Lung microvascular endothelial cell (primary cell): ENCODE measurements around the gene TBC1D9. TPM values are rescaled to one million over a fixed set of nuclear protein-coding genes. Genes with fewer than 3 reads are reported as not detected.
A peak's percentile ranks its signal among the peaks of the same experiment; 100 is the strongest.

ENCODE experiments used
- DNase-seq, 2 donors: peaks; one replicate each; pipeline versions ENCODE4 v3.0.0 to v3.0.0-alpha.2; 2010; ENCODE audit warnings: low read depth in 2 of 2
- total RNA-seq: library from RNA; depleted of rRNA; stranded (reverse); fragments of >200 nt; gene quantifications from 2 replicates; pipeline ENCODE4 v1.2.1, GENCODE V29; 2014

TBC1D9 gene
- total RNA-seq, 1 donor from 2014 or later = 66.7 TPM

DNA sequence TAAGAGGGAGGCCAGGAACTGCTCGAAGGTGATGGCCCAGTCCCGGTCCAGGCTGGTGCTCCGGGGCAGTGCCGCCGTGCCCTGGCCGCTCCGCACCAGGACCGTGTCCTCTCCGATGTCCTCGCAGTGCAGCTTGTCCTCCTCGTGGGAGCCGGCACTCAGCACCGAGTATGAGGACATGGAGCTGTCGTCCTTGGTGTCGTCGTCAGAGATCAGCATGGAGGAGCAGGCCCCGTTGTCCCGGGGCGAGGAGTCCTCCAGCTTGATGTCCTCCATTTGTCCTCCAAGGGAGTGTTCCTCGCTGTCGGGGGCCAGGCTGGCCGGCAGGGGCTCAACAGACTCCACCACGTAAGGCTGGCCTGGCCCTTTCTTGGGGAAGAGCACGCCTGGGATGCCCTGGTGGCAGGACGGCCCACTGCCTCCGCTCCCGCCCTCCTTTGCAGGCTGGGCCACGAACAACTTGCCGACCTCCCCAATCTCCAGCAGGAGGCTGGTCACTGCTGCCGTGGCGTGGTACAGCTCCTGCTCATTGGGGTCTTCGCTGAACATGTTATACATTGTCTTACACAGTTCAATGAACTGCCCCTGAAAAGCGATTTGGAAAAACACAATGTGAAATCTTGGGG lies 133.7 kb downstream of the TBC1D9 start:
- DNase-seq = no peak

DNA sequence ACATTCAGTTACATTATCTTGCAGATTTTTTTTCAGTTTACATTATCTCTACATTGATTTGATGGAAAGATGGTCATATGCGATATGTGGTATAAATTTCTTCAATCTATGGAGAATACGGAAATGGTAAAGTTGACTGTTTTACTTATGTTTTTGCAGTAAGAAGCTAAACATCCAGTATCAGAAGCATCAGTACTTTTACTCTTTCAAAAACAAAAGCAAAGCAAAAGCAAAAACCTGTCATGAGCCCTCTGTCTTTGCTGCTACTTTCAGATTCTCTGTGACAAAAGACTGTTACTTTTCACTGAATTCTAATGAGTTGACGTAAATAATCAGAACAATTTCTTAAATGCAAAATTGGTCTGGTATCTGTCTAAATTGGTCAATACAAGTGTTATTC lies 135.0 kb downstream of the TBC1D9 start:
- DNase-seq = no peak

DNA sequence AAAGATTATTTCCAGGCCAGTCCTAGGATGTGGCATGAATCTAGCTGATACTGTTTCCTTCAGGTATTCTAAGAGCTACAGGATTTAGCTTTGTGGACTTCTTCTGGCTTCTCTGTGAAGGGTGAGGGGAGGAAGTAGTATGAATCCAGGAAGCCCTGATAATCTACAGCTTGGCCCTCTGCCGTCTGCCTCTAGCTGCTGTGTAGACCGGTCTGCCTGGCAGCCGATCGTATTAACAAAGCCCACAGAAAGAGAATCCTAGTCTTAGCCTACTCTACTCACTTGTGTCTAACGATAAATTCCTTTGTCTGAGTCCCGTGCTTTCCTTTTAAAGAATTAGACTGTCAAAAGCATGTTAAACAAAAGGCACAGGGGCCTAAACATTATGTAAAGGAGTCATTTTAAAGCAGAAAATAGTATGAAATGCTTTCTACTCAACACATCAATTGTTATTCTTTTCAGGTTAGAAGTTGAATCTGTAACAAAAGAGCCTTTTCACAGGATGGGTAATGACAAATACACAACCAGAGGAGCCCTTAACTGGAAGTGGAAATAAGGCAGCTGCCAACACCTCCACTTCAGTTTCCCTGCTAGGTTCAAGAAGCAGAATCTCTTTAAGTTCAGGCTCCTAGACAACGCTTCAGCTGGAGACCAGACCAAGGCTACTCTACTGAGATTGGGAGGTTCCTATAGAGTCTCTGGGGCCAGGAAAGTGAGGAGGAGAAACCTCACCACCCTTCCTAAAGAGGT lies 138.5 kb downstream of the TBC1D9 start:
- peak in 1 of 2 donors; percentile 33 for DNase-seq

DNA sequence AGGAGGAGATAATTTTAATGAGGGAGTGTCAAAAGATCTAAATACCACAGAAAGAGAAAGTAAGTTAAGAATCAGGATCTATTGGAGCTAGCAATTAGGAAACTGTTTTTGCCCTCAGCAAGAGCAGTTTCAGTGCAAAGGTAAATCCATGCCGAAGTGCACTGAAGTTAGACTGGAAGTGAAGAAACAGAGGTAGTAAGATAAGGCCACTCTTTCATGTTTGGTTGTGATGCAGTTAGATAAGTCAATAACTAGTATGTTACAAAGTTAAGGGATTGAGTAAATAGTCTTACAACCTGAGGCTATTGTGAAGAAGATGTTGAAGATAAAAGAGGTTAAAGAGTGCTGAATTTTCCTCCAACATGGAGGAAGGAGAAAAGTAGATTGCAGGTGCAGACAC lies 140.7 kb downstream of the TBC1D9 start:
- DNase-seq = no peak

DNA sequence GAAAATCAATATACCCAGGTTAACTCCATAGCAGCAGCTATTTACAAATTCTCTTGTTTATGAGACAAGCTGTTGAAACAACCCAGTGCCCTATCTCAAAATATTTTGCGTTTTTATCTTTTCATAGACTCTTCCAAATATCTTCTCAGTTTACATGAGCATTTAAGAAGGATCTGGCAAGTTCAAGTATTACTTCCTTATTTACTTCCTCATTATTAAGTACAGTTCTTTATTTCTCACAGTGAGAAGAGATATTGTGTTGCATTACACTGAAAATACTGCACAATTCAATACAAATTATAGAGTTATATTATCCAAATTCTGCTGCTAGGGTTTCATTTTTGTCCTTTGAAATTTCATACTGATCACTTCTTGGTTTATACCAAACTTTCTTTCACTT lies 143.8 kb downstream of the TBC1D9 start:
- no peak for DNase-seq

DNA sequence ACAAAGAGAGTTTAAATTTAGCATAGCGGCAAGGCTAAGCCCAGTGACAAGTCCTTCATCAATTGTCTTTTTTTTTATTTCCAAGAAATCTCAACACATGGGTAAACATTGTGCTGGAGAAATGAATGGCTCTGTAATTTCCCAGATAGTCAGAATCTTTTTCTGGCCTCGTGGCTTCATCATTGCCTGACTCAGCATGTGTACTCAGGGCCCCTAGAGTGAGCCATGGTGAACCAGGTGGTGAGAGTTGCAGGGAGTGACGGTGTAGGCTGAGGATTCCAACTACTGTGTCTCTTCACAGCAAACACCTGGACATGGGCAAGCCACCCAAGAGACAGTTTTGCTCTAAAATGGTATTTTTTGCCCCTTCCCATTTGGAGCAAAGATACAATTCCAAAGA lies 144.3 kb downstream of the TBC1D9 start:
- DNase-seq = no peak

DNA sequence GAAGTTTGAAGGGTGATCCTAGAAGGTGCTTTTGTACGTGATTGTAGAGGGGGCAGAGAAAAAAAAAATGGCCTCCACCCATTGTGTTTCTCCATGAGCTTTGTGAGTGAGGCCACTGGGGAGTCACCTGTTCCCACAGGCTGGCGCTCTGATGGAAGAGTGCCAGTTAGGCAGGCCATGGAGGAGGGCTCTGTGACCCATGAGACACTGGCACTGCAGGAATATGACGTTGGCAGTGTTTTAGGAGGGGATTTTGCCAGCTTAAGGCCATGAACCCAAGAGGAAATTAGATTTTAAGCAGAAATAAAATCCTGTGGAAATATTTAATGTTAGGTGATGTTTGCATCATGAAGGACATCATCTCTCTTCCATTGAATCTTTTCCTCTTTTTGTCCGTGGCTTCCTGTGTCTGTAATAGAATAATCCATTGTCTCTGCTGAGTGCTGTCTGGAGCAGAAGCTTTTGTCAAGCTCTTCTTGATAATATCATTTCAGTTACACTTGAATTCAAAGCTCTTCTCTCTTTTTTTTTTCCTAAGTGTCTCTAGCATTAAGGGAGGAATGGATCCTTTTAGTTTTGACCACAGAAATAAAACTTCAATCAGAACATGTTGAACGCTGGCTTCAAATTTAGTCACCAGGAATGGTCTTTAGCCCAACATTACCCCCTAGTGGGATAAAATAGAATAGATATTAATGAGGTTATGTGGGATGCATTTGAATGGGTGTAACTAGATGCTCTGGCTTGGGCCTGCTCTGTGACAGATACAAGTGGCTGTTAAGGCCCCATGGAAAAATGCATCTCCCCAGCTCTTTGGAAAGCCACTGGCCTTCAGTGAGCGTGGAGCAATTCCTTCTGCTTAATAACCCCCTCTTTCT lies 146.4 kb downstream of the TBC1D9 start:
- DNase-seq = peak; percentile 57 to 92

DNA sequence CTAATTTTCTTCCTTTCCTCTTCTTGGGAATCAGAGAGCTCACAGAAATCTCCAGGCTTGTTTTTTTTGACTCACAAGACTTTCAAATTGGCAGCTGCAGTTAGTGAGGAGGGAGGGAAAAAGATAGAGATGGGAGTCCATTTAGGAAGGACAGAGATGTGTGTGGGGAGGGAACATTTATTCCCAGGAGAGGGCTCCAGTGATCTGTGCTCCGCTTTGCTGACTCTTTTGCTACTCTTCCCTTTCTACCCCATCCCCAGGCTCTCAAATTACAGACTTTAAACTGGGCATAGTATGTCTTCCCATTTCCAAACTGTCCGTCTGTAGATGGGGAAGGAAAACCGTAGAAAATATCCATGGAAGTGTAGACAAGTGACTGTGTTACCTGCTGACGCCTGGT lies 148.3 kb downstream of the TBC1D9 start:
- DNase-seq = no peak

DNA sequence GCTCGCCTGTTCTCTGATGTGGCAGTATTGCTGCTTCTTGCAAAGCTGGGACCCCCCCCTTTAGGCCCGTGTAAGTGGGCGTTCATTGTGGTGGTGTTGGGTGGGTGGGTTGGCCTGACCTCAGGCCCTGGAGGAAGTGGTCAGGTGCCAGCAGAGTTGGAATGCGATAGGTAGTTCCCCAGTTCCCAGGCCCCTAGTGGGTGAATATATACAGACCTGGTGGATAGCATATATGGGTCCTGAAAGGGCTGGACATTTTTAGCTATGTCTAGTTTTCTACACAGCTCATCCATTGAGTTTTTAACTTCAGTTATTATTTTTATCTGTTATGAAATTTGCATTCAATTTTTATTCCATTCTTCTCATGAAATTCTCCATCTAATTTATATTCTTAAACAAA lies 151.6 kb downstream of the TBC1D9 start:
- DNase-seq = no peak

DNA sequence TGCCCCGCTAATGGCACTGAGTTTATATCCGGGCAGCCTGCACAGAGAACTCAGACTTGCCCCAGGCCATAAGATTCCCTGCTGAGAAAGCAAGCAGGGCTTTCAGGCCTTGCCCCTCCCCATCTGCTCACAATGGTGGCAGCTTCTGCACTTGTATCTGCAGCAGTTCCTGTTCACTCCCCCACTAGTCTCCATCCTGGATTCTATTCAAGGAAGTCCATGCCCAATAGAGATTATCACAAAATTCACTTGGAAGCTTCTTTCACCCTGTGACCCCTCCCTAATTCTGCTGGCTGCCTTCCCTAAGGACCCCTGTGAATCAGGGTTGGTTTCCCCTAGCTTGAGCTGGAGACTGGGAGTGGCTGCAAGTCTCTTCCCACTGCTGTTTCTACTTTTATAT lies 152.9 kb downstream of the TBC1D9 start:
- no peak for DNase-seq

DNA sequence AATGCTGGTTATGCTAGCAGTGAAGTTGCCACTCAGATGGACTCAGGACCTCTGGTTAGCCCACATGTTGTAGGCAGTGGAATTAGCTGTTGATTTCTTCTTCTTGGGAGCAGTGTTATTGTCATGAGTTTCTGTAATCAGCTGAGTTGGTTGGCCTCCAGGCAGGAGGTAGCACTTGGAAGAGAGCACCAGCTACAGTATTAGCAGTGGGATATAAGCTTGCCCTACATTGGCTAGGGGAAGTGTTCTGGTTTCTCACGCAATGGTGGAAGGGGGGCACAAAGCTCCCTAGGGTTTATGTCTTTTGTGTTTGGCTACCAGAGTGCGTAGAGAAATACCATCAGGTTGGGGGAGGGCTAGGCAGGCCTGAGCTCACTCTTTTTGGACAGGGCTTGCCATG lies 153.5 kb downstream of the TBC1D9 start:
- no peak for DNase-seq

DNA sequence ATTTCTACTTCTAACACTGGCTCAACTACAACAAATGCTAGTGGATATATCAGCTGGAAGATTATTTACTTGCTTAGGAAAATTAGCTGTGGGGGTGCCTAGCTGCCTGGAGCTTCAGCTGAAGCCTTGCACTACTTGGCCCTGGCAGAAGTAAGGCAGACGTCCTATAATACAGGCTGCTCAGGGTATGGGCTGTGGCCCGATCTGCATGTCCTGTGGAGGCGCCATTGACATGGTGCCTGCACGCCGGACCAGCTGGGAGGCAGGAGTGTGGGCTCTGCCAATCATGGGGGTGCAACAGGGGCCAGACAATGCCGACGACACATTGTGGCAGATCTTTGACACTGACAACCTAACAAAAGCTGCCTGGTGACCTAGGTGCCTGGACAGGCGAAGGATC lies 155.8 kb downstream of the TBC1D9 start:
- DNase-seq = no peak

DNA sequence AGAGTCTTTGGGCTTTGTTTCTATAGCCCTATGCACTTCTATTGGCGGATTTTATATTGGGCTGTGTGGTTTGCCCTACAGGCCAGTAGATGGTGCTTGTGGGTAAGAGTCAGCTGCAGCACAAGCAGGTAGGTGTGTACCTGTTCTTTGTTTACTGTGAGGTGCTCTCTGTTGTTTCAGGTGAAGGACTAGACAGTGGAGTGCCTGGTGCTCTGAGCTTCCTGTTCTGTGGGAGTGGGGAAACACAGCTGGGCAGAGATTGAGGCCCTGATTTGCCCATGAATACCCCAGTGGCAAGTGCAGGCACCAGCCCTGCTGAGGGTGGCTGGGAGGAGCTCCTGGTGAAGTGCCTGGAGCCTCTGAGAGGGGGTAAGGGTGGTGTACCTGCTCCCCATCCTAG lies 161.1 kb downstream of the TBC1D9 start:
- DNase-seq = peak; percentile 23 to 71

DNA sequence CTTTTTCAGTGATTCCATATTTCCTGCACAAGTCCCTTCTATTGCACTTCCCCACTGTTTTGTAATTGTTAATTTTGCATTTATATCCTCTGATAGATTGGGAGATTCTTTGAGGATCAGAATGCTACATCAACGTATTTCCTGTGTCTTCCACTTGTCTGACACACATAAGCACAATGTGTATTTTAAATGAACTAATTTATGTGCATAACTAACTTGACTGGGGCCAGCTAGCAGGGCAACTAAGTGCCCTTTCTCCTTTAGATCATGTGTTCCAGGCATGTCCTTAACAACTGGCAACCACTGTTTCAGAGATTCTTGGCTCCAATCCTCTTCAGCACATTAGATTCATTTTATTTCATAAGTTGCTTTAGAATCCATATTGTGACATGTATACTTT lies 171.7 kb downstream of the TBC1D9 start:
- no peak for DNase-seq

DNA sequence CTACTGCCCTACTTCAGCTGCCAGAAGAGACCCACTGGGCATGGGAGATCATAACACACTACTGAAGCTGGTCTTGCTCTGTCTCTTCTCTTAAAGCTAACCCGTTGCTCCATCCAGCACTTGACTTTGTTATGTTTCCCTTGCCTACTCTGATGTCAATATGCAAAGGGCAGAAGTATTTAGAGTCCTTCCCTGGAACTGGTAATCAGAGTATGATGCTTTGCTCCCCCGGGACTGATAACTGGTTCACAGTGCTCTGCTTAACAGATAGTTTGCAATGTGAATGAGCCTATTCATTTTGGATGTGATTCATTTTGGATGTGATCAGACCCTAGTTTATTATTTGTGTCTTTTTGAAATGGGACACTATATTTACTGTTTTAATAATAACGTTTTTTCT lies 175.1 kb downstream of the TBC1D9 start:
- no peak for DNase-seq

DNA sequence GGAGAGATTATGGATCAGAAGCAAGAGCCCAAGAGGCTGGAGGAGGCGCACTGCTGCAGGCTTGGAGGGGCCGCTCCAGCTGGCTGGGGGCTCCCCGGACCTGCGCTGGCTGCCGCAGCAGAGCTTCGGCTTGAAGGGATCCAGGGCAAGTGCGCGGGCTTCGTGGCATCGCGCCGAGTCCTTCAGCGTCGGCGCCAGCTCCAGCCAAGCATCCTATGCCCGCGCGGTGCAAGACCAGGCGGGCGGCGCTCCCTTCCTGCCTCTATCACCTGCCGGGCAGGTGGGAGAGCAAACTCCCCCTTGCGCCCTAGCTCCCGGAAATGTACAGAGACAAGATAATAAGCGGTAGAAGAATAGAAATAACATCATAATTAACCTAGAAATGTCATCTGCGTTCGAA lies 176.9 kb downstream of the TBC1D9 start:
- no peak for DNase-seq

DNA sequence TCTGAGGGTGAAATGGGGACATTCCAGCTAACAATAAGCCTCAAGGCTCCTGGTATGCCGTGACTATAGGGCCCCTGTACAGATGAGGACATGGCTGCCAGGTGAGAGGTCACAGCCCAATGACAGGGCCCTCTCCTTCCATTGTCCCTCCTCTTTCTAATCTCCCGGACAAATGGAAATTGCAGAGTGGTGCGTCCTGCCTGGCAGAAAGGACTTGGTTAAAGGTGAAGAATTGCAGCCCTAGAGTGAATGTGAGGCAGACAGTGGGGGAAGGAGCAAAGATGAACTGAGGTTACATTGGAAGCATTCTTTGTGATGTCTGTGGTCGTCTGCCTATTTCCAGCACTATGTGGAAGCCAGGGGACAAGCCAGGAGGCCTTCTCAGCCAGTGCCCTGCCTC lies 180.7 kb downstream of the TBC1D9 start:
- no peak for DNase-seq

DNA sequence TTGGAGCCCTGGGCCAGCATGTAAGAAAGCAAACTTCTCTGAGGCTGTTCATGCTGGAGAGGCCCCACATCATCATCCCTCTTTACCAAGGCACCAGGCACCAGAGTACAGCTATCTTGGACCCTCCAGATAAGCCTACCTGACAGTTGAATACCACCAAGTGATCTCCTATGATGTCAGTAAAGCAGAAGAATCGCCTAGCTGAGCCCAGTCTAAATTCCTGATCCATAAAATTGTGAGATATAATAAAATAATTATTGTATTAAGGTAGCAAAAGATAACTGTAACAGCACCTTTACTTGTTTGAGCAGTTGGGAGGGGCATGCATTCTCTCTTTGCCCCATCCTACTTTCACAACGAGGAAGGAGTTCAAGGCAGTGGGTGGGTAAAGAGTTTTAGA lies 184.6 kb downstream of the TBC1D9 start:
- no peak for DNase-seq
